GM19351 (cell line): Measurements from ENCODE around the gene CDHR1.
A peak's percentile ranks its signal among the peaks of the same experiment; 100 is the strongest.

Experiments used
- ATAC-seq: cut with Tn5 transposase; IDR thresholded peaks from one replicate; pipeline ENCODE4 v1.9.1; 2021; ENCODE audit warnings: mild to moderate bottlenecking, moderate library complexity; ENCODE audit not compliant: unreplicated experiment

The CDHR1 gene

DNA sequence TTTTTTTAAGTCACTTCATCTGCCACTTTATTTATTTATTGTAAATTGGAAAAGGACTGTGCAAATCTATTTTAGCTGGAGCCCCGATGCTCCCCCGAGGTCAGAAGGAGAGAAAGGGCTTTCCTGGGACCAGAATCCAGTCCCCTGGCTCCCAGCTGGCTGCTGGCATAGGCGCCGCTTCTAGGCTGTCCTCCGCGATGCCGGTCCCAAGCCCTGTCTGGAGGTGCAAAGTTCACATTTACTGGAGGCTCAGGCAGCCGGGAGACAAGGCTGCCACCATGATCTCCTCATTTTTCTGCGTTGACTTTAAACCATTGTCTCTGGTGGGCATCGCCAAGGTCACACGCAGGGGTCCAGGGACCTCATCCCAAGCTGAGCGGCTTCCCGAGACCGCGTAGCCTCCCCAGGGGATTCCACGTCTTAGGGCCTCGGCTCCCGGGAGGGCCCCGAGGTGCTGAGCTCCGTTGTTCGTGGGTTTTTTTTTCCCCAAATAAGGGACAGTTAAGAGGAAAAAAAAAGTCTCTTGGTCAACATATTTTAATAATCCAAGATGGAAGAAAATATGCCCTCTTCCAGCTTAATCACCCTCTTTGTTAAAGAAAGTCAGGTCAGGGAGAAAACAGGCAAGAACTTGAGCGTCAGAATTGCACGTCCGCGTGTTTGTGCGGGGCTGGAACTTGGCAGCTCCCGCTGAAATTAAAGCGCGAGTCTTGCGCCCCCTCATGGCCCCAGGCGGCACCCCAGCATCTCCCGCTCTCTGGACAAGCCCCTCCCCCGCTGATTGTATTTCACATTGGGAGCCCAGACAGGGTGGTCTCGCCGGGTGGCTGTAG lies 62.4 kb downstream of the CDHR1 start:
- ATAC-seq: peak; percentile 68

GRCh38 chr10:84257343-84258020 lies 63.1 kb downstream of the CDHR1 start:
- ATAC-seq: no peak

DNA sequence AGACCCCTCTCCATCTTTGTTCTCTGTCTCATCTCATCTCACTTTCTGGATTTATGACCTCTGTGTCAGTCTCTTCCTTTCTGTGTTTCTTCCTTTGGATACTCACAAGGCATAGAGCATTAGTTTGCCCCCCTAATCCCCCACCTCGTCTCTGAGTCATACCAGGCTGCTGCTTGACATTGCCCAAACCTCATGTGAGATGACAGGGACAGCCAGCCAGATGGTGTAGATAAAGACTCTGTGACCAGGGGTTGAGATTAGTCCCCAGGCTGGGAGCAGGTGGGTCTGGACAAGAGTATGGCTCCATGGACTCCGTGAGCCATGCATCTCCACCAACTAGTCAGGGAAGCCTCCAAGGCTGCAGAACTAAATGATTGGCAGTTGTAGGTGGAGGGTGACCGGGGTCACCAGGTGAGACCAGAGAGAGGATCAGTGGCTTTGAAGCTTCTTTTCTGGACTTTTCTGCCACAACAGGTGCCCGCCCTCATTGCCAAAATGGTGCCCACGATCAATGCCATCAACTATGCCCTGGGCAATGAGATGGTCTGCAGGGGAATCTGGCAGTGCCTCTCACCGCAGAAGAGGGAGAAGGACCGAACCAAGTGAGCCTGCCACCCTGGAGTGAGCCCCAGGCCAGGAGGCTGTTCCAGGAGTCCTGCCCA lies 63.8 kb downstream of the CDHR1 start:
- ATAC-seq: no peak

- no peak for ATAC-seq
Measured at GRCh38 chr10:84261236-84261915, 67.0 kb downstream of the CDHR1 start.

- ATAC-seq: no peak
Measured at GRCh38 chr10:84262190-84262956, 68.0 kb downstream of the CDHR1 start.

DNA sequence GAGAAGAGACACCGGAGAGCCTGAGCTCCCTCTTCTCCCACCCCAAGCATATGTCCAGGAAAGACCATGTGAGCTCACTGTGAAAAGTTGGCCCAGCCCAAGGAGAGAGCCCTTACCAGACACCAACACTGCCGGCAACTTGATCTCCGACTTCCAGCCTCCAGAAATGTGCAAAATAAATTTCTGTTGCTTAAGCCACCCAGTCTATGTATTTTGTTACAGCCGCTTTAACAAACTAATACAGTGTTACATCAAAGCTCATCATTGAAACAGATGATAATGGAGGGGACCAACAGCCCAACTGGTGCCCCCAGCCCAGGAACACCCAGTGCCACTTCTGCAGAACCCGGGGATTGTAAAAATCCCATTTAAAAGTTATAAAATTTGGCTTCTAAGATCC lies 69.4 kb downstream of the CDHR1 start:
- ATAC-seq: no peak

GRCh38 chr10:84264611-84265141 lies 70.3 kb downstream of the CDHR1 start:
- ATAC-seq: peak; percentile 93

GRCh38 chr10:84265418-84265817 lies 71.1 kb downstream of the CDHR1 start:
- no peak for ATAC-seq

GRCh38 chr10:84267503-84268126 lies 73.3 kb downstream of the CDHR1 start:
- ATAC-seq: peak; percentile 72

DNA sequence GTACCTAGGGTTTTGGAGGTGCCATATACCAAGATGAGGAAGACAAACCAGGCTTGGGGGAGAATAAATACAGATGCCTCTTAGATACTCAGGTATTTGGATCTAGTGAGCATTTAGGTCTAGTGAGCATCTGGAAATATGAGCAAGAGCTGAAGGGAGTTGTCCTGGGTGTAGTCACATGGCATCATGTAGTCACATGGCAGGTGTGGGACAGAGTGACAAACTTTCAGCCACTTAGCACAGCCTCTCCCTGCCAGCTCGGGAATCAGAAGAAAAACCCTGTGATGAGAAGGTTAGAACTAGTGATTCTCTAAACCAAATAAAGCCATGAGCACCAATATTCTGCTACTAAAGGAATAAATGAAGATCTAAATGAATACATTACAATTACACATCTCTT lies 74.8 kb downstream of the CDHR1 start:
- no peak for ATAC-seq
